NCI-H82 (cell line): ENCODE data around the gene ADAMTS6.
"Not testable (repeated sequence)": the region's sequence is repeated elsewhere in the genome, so short reads cannot be mapped to it uniquely, and the experiment has no call there.

ENCODE experiments used
- DNase-seq: peaks from one replicate; lab custom pipeline; 2025; lab: John Stamatoyannopoulos, UW

Gene ADAMTS6

GRCh38 chr5:65474130-65474711 lies 7.5 kb downstream of the ADAMTS6 start:
- no peak for DNase-seq

GRCh38 chr5:65468633-65469032 lies 13.1 kb downstream of the ADAMTS6 start:
- no peak for DNase-seq

- no peak for DNase-seq
Measured at GRCh38 chr5:65462139-65462705, 19.5 kb downstream of the ADAMTS6 start.

GRCh38 chr5:65461490-65461889 lies 20.2 kb downstream of the ADAMTS6 start:
- no peak for DNase-seq

GRCh38 chr5:65459995-65460394 lies 21.7 kb downstream of the ADAMTS6 start:
- DNase-seq = no peak

- DNase-seq = no peak
Measured at GRCh38 chr5:65455064-65455463, 26.7 kb downstream of the ADAMTS6 start.

- no peak for DNase-seq
Measured at GRCh38 chr5:65451436-65451835, 30.3 kb downstream of the ADAMTS6 start.

- no peak for DNase-seq
Measured at GRCh38 chr5:65446682-65447081, 35.0 kb downstream of the ADAMTS6 start.

GRCh38 chr5:65441800-65442199 lies 39.9 kb downstream of the ADAMTS6 start:
- no peak for DNase-seq

- DNase-seq = peak; percentile 72
Measured at GRCh38 chr5:65440456-65440855, 41.3 kb downstream of the ADAMTS6 start.

GRCh38 chr5:65434122-65434521 lies 47.6 kb downstream of the ADAMTS6 start:
- no peak for DNase-seq

GRCh38 chr5:65426656-65427055 lies 55.1 kb downstream of the ADAMTS6 start:
- no peak for DNase-seq

- DNase-seq = no peak
Measured at GRCh38 chr5:65423623-65424022, 58.1 kb downstream of the ADAMTS6 start.

- no peak for DNase-seq
Measured at GRCh38 chr5:65418661-65419060, 63.1 kb downstream of the ADAMTS6 start.

- DNase-seq = no peak
Measured at GRCh38 chr5:65413822-65414221, 67.9 kb downstream of the ADAMTS6 start.

GRCh38 chr5:65412842-65413241 lies 68.9 kb downstream of the ADAMTS6 start:
- no peak for DNase-seq

GRCh38 chr5:65411356-65411755 lies 70.4 kb downstream of the ADAMTS6 start:
- DNase-seq = no peak

- no peak for DNase-seq
Measured at GRCh38 chr5:65395526-65396155, 86.1 kb downstream of the ADAMTS6 start.

GRCh38 chr5:65394087-65394486 lies 87.6 kb downstream of the ADAMTS6 start:
- DNase-seq = no peak

- DNase-seq = no peak
Measured at GRCh38 chr5:65391591-65391990, 90.1 kb downstream of the ADAMTS6 start.

GRCh38 chr5:65390208-65390607 lies 91.5 kb downstream of the ADAMTS6 start:
- DNase-seq = peak; percentile 74

GRCh38 chr5:65383859-65384258 lies 97.9 kb downstream of the ADAMTS6 start:
- no peak for DNase-seq

GRCh38 chr5:65382582-65382981 lies 99.1 kb downstream of the ADAMTS6 start:
- no peak for DNase-seq

- not testable (repeated sequence) for DNase-seq
Measured at GRCh38 chr5:65370505-65370904, 111.2 kb downstream of the ADAMTS6 start.
